ENCODE results near the gene SERPINA5.

SERPINA5 gene

GRCh38 chr14:94561656-94562010, 19.6 kb upstream of the SERPINA5 start:
- no peaks in the 10 kb centered on the region for H3K36me3 ChIP-seq (ENCODE audit: control insufficient read depth, insufficient read depth, low read length)

DNA sequence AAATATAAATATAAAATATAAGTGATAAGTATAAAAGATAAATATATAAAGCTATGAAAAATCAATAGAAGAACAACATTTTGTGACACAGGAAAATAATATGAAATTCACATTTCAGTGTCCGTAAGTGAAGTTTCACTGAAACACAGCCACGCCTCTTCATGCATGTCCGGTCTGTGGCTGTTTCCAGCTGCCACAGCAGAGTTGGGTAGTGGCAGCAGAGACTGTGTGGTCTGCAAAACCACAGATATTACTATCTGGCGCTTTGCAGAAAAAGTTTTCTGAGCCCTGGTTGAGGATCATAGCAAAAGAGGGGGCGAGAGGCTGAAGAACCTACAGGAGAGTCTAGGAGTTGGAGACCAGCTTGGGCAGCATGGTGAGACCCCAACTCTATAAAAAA, 19.2 kb upstream of the SERPINA5 start:
- H3K4me3 ChIP-seq (ENCODE audit: low read depth, low read length) = no peak overlapping the region
- no peaks in the 10 kb centered on the region for H3K9me3 ChIP-seq (ENCODE audit: control insufficient read depth, low read length)
- H3K27ac ChIP-seq = no peak overlapping the region
- H3K4me2 ChIP-seq (ENCODE audit: low read length) = no peak overlapping the region
- no peak overlapping the region for H2AFZ ChIP-seq
- H3K36me3 ChIP-seq (ENCODE audit: control insufficient read depth, insufficient read depth, low read length) = no peaks in the 10 kb centered on the region
- TF ChIP-seq, protein P1, sequence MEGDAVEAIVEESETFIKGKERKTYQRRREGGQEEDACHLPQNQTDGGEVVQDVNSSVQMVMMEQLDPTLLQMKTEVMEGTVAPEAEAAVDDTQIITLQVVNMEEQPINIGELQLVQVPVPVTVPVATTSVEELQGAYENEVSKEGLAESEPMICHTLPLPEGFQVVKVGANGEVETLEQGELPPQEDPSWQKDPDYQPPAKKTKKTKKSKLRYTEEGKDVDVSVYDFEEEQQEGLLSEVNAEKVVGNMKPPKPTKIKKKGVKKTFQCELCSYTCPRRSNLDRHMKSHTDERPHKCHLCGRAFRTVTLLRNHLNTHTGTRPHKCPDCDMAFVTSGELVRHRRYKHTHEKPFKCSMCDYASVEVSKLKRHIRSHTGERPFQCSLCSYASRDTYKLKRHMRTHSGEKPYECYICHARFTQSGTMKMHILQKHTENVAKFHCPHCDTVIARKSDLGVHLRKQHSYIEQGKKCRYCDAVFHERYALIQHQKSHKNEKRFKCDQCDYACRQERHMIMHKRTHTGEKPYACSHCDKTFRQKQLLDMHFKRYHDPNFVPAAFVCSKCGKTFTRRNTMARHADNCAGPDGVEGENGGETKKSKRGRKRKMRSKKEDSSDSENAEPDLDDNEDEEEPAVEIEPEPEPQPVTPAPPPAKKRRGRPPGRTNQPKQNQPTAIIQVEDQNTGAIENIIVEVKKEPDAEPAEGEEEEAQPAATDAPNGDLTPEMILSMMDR (IDR thresholded peaks at IDR 0.05) = no peak
- H3K9ac ChIP-seq = no peak overlapping the region
- H3K79me2 ChIP-seq = no peaks in the 10 kb centered on the region
- no peaks in the 10 kb centered on the region for H3K27me3 ChIP-seq (ENCODE audit: control insufficient read depth, insufficient read depth, low read length)
- no peaks in the 10 kb centered on the region for H3K4me1 ChIP-seq

More at GRCh38 chr14:94561656-94562010, 19.6 kb upstream of the SERPINA5 start:
- H3K9ac ChIP-seq = no peak overlapping the region
- TF ChIP-seq, protein P1 (IDR thresholded peaks at IDR 0.05) = no peak
- H3K27me3 ChIP-seq (ENCODE audit: control insufficient read depth, insufficient read depth, low read length) = no peaks in the 10 kb centered on the region
- no peak overlapping the region for H3K4me3 ChIP-seq (ENCODE audit: low read depth, low read length)
- H2AFZ ChIP-seq = no peak overlapping the region
- no peak overlapping the region for H3K4me2 ChIP-seq (ENCODE audit: low read length)
- no peaks in the 10 kb centered on the region for H3K79me2 ChIP-seq
- H3K9me3 ChIP-seq (ENCODE audit: control insufficient read depth, low read length) = no peaks in the 10 kb centered on the region
- H3K27ac ChIP-seq = no peak overlapping the region
- H3K4me1 ChIP-seq = no peaks in the 10 kb centered on the region

GRCh38 chr14:94562941-94563883, 18.0 kb upstream of the SERPINA5 start:
- H3K9me3 ChIP-seq (ENCODE audit: control insufficient read depth, low read length) = no peaks in the 10 kb centered on the region
- H3K4me1 ChIP-seq = no peaks in the 10 kb centered on the region
- no peak overlapping the region for H3K27ac ChIP-seq
- no peak overlapping the region for H2AFZ ChIP-seq
- no peak overlapping the region for H3K9ac ChIP-seq
- TF ChIP-seq, protein P1 (IDR thresholded peaks at IDR 0.05) = no peak
- no peak overlapping the region for H3K4me3 ChIP-seq (ENCODE audit: low read depth, low read length)
- no peaks in the 10 kb centered on the region for H3K79me2 ChIP-seq
- H3K4me2 ChIP-seq (ENCODE audit: low read length) = no peak overlapping the region
- no peaks in the 10 kb centered on the region for H3K27me3 ChIP-seq (ENCODE audit: control insufficient read depth, insufficient read depth, low read length)
- H3K36me3 ChIP-seq (ENCODE audit: control insufficient read depth, insufficient read depth, low read length) = no peaks in the 10 kb centered on the region

- Histone ChIP-seq H3K27ac (no peak overlapping the region), H3K4me2 (ENCODE audit: low read length) (no peak overlapping the region), H2AFZ (no peak overlapping the region), H3K4me3 (ENCODE audit: low read depth, low read length) (no peak overlapping the region), H3K4me1 (no peaks in the 10 kb centered on the region), H3K9me3 (ENCODE audit: control insufficient read depth, low read length) (no peaks in the 10 kb centered on the region), H3K36me3 (ENCODE audit: control insufficient read depth, insufficient read depth, low read length) (no peaks in the 10 kb centered on the region), H3K79me2 (no peaks in the 10 kb centered on the region), H3K27me3 (ENCODE audit: control insufficient read depth, insufficient read depth, low read length) (no peaks in the 10 kb centered on the region), H3K9ac (no peak overlapping the region)
- TF ChIP-seq, protein P1 (IDR thresholded peaks at IDR 0.05) = no peak
These were observed 16.8 kb upstream of the SERPINA5 start for GRCh38 chr14:94564381-94564780.

- no peaks in the 10 kb centered on the region for H3K36me3 ChIP-seq (ENCODE audit: control insufficient read depth, insufficient read depth, low read length)
- H3K79me2 ChIP-seq = no peaks in the 10 kb centered on the region
- no peak overlapping the region for H2AFZ ChIP-seq
- no peaks in the 10 kb centered on the region for H3K9me3 ChIP-seq (ENCODE audit: control insufficient read depth, low read length)
- no peak overlapping the region for H3K27ac ChIP-seq
- no peak overlapping the region for H3K9ac ChIP-seq
- H3K4me2 ChIP-seq (ENCODE audit: low read length) = no peak overlapping the region
- H3K4me3 ChIP-seq (ENCODE audit: low read depth, low read length) = no peak overlapping the region
- TF ChIP-seq, protein P1 (IDR thresholded peaks at IDR 0.05) = no peak
- H3K27me3 ChIP-seq (ENCODE audit: control insufficient read depth, insufficient read depth, low read length) = no peaks in the 10 kb centered on the region
- H3K4me1 ChIP-seq = no peaks in the 10 kb centered on the region
These were observed 13.0 kb upstream of the SERPINA5 start for GRCh38 chr14:94568186-94568585.

All from parathyroid adenoma (tissue), 2 donors.